H1 (cell line): ENCODE measurements around the gene NTNG2.

ENCODE experiments used
- CBX8 ChIP-seq: fragments of 300-800, 300-1000 bp; sonication (generic); IDR thresholded peaks from 2 replicates; pipeline ENCODE4 v1.7.1; 2016; ENCODE audit warnings: low read depth, low read length, borderline replicate concordance
- CREB1 ChIP-seq: IDR thresholded peaks from 2 replicates; pipeline ENCODE4 v1.6.1; 2012; ENCODE audit warnings: inconsistent platforms
- JUND ChIP-seq: IDR thresholded peaks from 2 replicates; pipeline ENCODE4 v1.6.1; 2011; ENCODE audit warnings: mild to moderate bottlenecking, improper control_type of control experiment, low read length
- PHF8 ChIP-seq: fragments of 200-600 bp; sonication (generic); conservative IDR thresholded peaks from 2 replicates; pipeline ENCODE4 v1.7.1; 2012; ENCODE audit warnings: low read depth, mild to moderate bottlenecking, inconsistent platforms, low read length, moderate library complexity
- POLR2A ChIP-seq, 2 experiments: IDR thresholded peaks; 1 replicate in 1 of 2; 2 replicates in 1 of 2; pipeline ENCODE4 v1.6.1; 2011; ENCODE audit warnings: low read depth in 2 of 2, low read length in 2 of 2, mild to moderate bottlenecking in 2 of 2; ENCODE audit errors: control extremely low read depth in 1 of 2
- POLR2AphosphoS5 ChIP-seq: IDR thresholded peaks from 2 replicates; pipeline ENCODE4 v1.6.1; 2011; ENCODE audit warnings: low read depth, low read length
- RAD21 ChIP-seq, 2 experiments: IDR thresholded peaks in 1 of 2; conservative IDR thresholded peaks in 1 of 2; 2 replicates each; pipeline ENCODE4 v1.6.1; 2011; ENCODE audit warnings: low read depth in 2 of 2, low read length in 2 of 2, improper control_type of control experiment in 1 of 2, inconsistent platforms in 1 of 2, mild to moderate bottlenecking in 1 of 2, moderate library complexity in 1 of 2
- RBBP5 ChIP-seq: IDR thresholded peaks from 2 replicates; pipeline ENCODE4 v1.7.1; 2012; ENCODE audit warnings: low read depth, mild to moderate bottlenecking, inconsistent platforms, low read length, moderate library complexity, borderline replicate concordance
- TAF1 ChIP-seq: IDR thresholded peaks from 2 replicates; pipeline ENCODE4 v1.6.1; 2011; ENCODE audit warnings: mild to moderate bottlenecking, low read depth, low read length
- TF ChIP-seq, protein P1 (sequence below): IDR thresholded peaks from 2 replicates; pipeline ENCODE4 v1.6.1; 2012; ENCODE audit warnings: low read length, inconsistent platforms
- TF ChIP-seq, protein P2 (sequence below), 3 experiments: IDR thresholded peaks; 1 replicate in 2 of 3; 2 replicates in 1 of 3; pipeline versions ENCODE4 v1.5.1 to v1.6.1; 2011; ENCODE audit warnings: low read length in 3 of 3, mild to moderate bottlenecking in 3 of 3, inconsistent platforms in 2 of 3, low read depth in 1 of 3, moderate library complexity in 1 of 3; ENCODE audit not compliant: insufficient read depth in 1 of 3; ENCODE audit errors: control extremely low read depth in 1 of 3

DNA sequence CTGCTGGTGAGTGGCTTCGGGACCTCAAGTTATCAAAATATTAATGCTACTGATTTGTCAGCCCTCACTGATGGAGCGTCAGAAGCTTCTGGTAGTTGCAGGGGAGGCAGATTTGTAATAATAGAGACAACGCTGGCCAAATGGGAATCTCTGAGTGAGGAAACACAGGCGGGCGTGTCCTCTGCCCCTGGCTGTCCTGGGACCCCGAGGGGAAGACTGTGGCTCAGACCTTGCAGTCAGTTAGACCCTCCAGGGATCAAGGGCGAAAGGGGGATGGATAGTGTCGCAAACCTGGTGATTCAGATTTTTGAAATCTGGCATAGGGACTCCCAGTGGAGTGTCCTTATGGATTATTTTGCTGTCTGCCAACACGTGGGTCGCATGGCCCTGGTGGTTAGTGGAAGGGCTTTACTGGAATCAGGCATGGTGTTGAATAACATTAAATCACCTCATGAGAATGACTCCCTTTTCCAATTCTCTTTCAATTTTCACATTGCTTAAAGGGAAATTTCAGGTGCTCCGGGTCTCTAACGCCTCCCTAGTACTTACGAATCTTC is 35.1 kb upstream of the NTNG2 start:
- no peak for TF ChIP-seq JUND
- TF ChIP-seq TAF1: no peak
- no peak for TF ChIP-seq CREB1
- TF ChIP-seq, protein P1, sequence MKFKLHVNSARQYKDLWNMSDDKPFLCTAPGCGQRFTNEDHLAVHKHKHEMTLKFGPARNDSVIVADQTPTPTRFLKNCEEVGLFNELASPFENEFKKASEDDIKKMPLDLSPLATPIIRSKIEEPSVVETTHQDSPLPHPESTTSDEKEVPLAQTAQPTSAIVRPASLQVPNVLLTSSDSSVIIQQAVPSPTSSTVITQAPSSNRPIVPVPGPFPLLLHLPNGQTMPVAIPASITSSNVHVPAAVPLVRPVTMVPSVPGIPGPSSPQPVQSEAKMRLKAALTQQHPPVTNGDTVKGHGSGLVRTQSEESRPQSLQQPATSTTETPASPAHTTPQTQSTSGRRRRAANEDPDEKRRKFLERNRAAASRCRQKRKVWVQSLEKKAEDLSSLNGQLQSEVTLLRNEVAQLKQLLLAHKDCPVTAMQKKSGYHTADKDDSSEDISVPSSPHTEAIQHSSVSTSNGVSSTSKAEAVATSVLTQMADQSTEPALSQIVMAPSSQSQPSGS: no peak
- TF ChIP-seq, protein P2, sequence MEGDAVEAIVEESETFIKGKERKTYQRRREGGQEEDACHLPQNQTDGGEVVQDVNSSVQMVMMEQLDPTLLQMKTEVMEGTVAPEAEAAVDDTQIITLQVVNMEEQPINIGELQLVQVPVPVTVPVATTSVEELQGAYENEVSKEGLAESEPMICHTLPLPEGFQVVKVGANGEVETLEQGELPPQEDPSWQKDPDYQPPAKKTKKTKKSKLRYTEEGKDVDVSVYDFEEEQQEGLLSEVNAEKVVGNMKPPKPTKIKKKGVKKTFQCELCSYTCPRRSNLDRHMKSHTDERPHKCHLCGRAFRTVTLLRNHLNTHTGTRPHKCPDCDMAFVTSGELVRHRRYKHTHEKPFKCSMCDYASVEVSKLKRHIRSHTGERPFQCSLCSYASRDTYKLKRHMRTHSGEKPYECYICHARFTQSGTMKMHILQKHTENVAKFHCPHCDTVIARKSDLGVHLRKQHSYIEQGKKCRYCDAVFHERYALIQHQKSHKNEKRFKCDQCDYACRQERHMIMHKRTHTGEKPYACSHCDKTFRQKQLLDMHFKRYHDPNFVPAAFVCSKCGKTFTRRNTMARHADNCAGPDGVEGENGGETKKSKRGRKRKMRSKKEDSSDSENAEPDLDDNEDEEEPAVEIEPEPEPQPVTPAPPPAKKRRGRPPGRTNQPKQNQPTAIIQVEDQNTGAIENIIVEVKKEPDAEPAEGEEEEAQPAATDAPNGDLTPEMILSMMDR (IDR thresholded peaks at IDR 0.05; ENCODE audit: control extremely low read depth in 1 of 3, insufficient read depth in 1 of 3, low read depth in 1 of 3, low read length in 3 of 3): no peak
- no peak for TF ChIP-seq POLR2AphosphoS5
- TF ChIP-seq CBX8: no peak
- TF ChIP-seq RBBP5: no peak
- no peak for TF ChIP-seq POLR2A (IDR thresholded peaks at IDR 0.05; ENCODE audit: control extremely low read depth in 1 of 2, low read depth in 2 of 2, low read length in 2 of 2)
- no peak for TF ChIP-seq PHF8
- TF ChIP-seq RAD21 (IDR thresholded peaks at IDR 0.05 in 1 of 2, conservative IDR thresholded peaks at IDR 0.05 in 1 of 2; ENCODE audit: low read depth in 2 of 2, low read length in 2 of 2): no peak
